Peyer's patch (tissue), 4 donors: ENCODE results near the gene NTRK2.

Experiments
- CTCF ChIP-seq, 6 experiments: fragments of 450-650 bp in 4 of 6; fragments of 200-600 bp in 2 of 6; sonication (generic) in 1 of 6; IDR thresholded peaks; one replicate each; pipeline ENCODE4 v1.5.1; 2017 to 2019; ENCODE audit warnings: antibody characterized with exemption in 6 of 6, mild to moderate bottlenecking in 3 of 6, moderate library complexity in 1 of 6
- POLR2A ChIP-seq, 2 donors: fragments of 450-650 bp; IDR thresholded peaks; one replicate each; pipeline ENCODE4 v1.5.1; 2017; ENCODE audit warnings: antibody characterized with exemption in 2 of 2, mild to moderate bottlenecking in 2 of 2, moderate library complexity in 2 of 2

GRCh38 chr9:84668196-84669012 is 1.1 kb upstream of the NTRK2 start:
- peak in 3 of 6 experiments; percentile 38 to 42 (median 39) for TF ChIP-seq CTCF (IDR thresholded peaks at IDR 0.05)
- TF ChIP-seq POLR2A (IDR thresholded peaks at IDR 0.05), result no peak
